ENCODE results near the gene IFNA16.
"Not testable (repeated sequence)": the region's sequence is repeated elsewhere in the genome, so short reads cannot be mapped to it uniquely, and the experiment has no call there.

Gene IFNA16

GRCh38 chr9:21172156-21172555, 45.0 kb downstream of the IFNA16 start:
- TF ChIP-seq, protein P1, sequence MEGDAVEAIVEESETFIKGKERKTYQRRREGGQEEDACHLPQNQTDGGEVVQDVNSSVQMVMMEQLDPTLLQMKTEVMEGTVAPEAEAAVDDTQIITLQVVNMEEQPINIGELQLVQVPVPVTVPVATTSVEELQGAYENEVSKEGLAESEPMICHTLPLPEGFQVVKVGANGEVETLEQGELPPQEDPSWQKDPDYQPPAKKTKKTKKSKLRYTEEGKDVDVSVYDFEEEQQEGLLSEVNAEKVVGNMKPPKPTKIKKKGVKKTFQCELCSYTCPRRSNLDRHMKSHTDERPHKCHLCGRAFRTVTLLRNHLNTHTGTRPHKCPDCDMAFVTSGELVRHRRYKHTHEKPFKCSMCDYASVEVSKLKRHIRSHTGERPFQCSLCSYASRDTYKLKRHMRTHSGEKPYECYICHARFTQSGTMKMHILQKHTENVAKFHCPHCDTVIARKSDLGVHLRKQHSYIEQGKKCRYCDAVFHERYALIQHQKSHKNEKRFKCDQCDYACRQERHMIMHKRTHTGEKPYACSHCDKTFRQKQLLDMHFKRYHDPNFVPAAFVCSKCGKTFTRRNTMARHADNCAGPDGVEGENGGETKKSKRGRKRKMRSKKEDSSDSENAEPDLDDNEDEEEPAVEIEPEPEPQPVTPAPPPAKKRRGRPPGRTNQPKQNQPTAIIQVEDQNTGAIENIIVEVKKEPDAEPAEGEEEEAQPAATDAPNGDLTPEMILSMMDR (IDR thresholded peaks at IDR 0.05; ENCODE audit: low read depth, low read length) = no peak
- no peak for DNase-seq (ENCODE audit: extremely low read depth, low read depth)

DNA sequence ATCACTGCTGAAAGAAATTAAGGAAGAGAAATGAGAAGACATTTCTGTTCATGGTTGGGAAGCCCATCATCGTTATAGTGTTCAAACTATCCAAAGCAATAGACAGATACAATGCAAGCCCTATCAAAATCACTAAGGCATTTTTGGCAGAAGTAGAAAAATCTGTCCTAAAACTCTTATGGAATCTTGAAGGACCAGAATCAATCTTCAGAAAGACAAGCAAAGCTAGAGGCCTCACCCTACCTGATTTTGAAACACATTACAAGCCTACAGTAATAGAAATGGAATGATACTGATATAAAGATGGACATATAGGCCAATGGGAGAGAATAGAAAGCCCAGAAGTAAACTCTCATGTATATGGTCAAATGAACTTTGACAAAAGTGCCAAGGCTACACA, 45.8 kb downstream of the IFNA16 start:
- DNase-seq (ENCODE audit: extremely low read depth, low read depth) = no peak
- TF ChIP-seq, protein P1 (IDR thresholded peaks at IDR 0.05; ENCODE audit: low read depth, low read length) = no peak

GRCh38 chr9:21166560-21166959, 50.6 kb downstream of the IFNA16 start, which contains the start of gene IFNA21:
Gene IFNA21, minus strand, starts transcription at chr9:21166660. Its CDS starts 48 bp downstream, at chr9:21166612.
- not testable (repeated sequence) for DNase-seq (ENCODE audit: extremely low read depth, low read depth)

Data from AG09319 (cell line).